OCI-LY7 (cell line): ENCODE data around the gene CD63. TPM values are rescaled to one million over a fixed set of nuclear protein-coding genes. Genes with fewer than 3 reads are reported as not detected.
A peak's percentile ranks its signal among the peaks of the same experiment; 100 is the strongest.

Source experiments
- BruUV-seq: library from RNA; stranded (reverse); fragments of 400-500 nt; replicated peaks from 2 replicates; lab custom pipeline; 2021; lab: Mats Ljungman, UMichigan
- CTCF ChIA-PET: fragments of 300-600 bp; sonication (Branson Sonifier 250); formaldehyde crosslinking; loops from one replicate; lab custom pipeline; 2022; ENCODE audit warnings: antibody characterized with exemption; ENCODE audit not compliant: unreplicated experiment; lab: Charles Lee
- POLR2A ChIA-PET: fragments of 300-600 bp; sonication (Branson Sonifier 250); formaldehyde crosslinking; loops from one replicate; lab custom pipeline; 2022; ENCODE audit warnings: antibody characterized with exemption; lab: Charles Lee
- DNase-seq: peaks from one replicate; pipeline ENCODE4 v3.0.0-alpha.2; 2015; ENCODE audit warnings: low spot score
- H2AFZ ChIP-seq: fragments of 200-600 bp; sonication (generic), shearing (Covaris generic); 2 replicates; pipeline ENCODE4 v1.6.1; 2014; ENCODE audit warnings: mild to moderate bottlenecking, antibody characterized with exemption, low read length, moderate library complexity
- H3K27ac ChIP-seq: fragments of 200-600 bp; sonication (generic); 2 replicates; pipeline ENCODE4 v1.5.1; 2014; ENCODE audit warnings: mixed run types, low read depth, mild to moderate bottlenecking, moderate library complexity, low read length, inconsistent platforms; ENCODE audit not compliant: poor library complexity, severe bottlenecking
- H3K36me3 ChIP-seq: fragments of 200-600 bp; sonication (generic); 2 replicates; pipeline ENCODE4 v1.6.1; 2014; ENCODE audit warnings: mild to moderate bottlenecking, antibody characterized with exemption, low read length, moderate library complexity, mixed read lengths; ENCODE audit not compliant: insufficient read depth
- H3K4me1 ChIP-seq: fragments of 200-600 bp; sonication (generic); 2 replicates; pipeline ENCODE4 v1.5.1; 2014; ENCODE audit warnings: mild to moderate bottlenecking, low read length; ENCODE audit not compliant: insufficient read depth, poor library complexity, severe bottlenecking
- H3K4me2 ChIP-seq: fragments of 200-600 bp; sonication (generic); 2 replicates; pipeline ENCODE4 v1.6.1; 2014; ENCODE audit warnings: mild to moderate bottlenecking, low read length
- H3K4me3 ChIP-seq: fragments of 200-600 bp; sonication (generic); 2 replicates; pipeline ENCODE4 v1.5.1; 2014; ENCODE audit warnings: mild to moderate bottlenecking, low read depth, low read length; ENCODE audit not compliant: poor library complexity, severe bottlenecking
- H3K79me2 ChIP-seq: fragments of 200-600 bp; sonication (generic); 2 replicates; pipeline ENCODE4 v1.6.1; 2016; ENCODE audit warnings: low read depth, mild to moderate bottlenecking, low read length, moderate library complexity, mixed read lengths; ENCODE audit not compliant: insufficient read depth
- H3K9me2 ChIP-seq: fragments of 200-600 bp; sonication (generic); 2 replicates; pipeline ENCODE4 v1.6.1; 2016; ENCODE audit warnings: mild to moderate bottlenecking, low read length, mixed read lengths; ENCODE audit not compliant: insufficient read depth
- H3K9me3 ChIP-seq: fragments of 200-600 bp; sonication (generic); 2 replicates; pipeline ENCODE4 v1.6.1; 2014; ENCODE audit warnings: mild to moderate bottlenecking, mixed run types, low read length, mixed read lengths
- H4K20me1 ChIP-seq: fragments of 200-600 bp; sonication (generic); 2 replicates; pipeline ENCODE4 v1.6.1; 2014; ENCODE audit warnings: mild to moderate bottlenecking, antibody characterized with exemption, low read length, moderate library complexity, mixed read lengths; ENCODE audit not compliant: insufficient read depth
- EZH2phosphoT487 ChIP-seq: fragments of 200-600 bp; sonication (generic); IDR thresholded peaks from 2 replicates; pipeline ENCODE4 v1.6.1; 2018; ENCODE audit warnings: low read depth, borderline replicate concordance, mild to moderate bottlenecking, mixed run types, antibody characterized with exemption, low read length, moderate library complexity, mixed read lengths
- intact Hi-C: fragments of 100-400 bp; cut with micrococcal nuclease; formaldehyde crosslinking; loops from one replicate; pipeline ENCODE4 v1.10.0; 2022; ENCODE audit not compliant: unreplicated experiment
- total RNA-seq, 2 experiments: library from RNA; depleted of rRNA in 1 of 2; stranded (reverse); fragments of >200 nt in 1 of 2; shearing (Covaris generic) in 1 of 2; gene quantifications; 2 replicates each; pipeline ENCODE4 v1.2.3, GENCODE V29; 2014 to 2022
- TF ChIP-seq, protein P1 (sequence below): fragments of 200-600 bp; sonication (generic); conservative IDR thresholded peaks from 2 replicates; pipeline ENCODE4 v1.5.1; 2014; ENCODE audit warnings: mild to moderate bottlenecking, antibody characterized with exemption, low read length, moderate library complexity, mixed read lengths

CD63 gene
- total RNA-seq, 2 experiments from 2014 or later: 102 to 130 TPM

DNA sequence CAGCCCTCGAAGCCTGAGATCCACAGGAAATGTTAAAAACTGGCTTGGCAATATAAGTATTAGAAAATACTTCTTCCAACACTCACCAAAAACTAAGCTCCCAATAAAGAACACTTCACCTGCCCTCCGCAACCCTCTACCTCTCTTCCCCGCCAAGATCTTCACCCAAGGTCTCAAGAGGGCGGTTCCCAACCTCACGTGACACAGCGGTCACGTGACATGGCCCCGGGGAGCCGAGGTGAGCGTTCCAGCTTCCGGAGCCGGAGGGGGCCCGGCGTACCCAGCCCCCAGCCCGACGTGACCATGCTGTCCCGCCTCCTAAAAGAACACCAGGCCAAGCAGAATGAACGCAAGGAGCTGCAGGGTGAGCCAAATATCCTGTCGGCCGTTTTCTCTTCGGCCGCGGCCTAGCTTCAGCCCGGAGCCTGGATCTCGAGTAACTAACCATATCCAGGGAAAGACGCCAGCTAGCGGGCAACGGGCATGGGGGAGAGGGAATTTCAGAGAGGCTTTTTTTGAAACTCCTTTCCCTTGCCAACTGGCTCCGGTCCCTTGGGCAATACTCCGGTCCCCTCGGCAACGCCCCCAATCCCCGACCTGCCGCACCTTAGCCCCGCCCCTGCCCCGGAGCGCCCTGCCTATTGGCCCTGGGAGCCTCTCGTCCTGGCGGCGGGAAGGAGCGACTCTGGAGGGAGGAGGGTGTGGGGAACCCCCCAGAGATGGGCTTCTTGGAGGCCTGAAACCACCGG lies 12.8 kb downstream of the CD63 start, which contains the start of gene BLOC1S1:
BLOC1S1 (plus strand) TSS at position 214 of the 749 bp plus-strand sequence; CDS start at position 220, 6 bp downstream.
- peaks cover 28% of the 10 kb centered on the region for H3K4me1 ChIP-seq
- DNase-seq: peak; percentile 97
- intact Hi-C loops: loop anchor here (1.0 to 5.0 kb wide), 2 partner anchors 13 to 44 kb away; partner anchors contain the start of gene CD63
- H3K36me3 ChIP-seq: peaks cover 24% of the 10 kb centered on the region
- peak within 1 kb of the TSS; percentile 92 for H3K4me2 ChIP-seq
- no peaks in the 10 kb centered on the region for H3K9me3 ChIP-seq
- CTCF ChIA-PET: interaction anchor here (1.0 to 1.4 kb wide), 4 partner anchors 9 to 42 kb away, joined by 3 to 8 read pairs (median 5); no protein-coding TSS in a partner anchor
- no peaks in the 10 kb centered on the region for H3K9me2 ChIP-seq
- H3K4me3 ChIP-seq: peak within 1 kb of the TSS; percentile 77
- TF ChIP-seq EZH2phosphoT487: no peak
- TF ChIP-seq, protein P1, sequence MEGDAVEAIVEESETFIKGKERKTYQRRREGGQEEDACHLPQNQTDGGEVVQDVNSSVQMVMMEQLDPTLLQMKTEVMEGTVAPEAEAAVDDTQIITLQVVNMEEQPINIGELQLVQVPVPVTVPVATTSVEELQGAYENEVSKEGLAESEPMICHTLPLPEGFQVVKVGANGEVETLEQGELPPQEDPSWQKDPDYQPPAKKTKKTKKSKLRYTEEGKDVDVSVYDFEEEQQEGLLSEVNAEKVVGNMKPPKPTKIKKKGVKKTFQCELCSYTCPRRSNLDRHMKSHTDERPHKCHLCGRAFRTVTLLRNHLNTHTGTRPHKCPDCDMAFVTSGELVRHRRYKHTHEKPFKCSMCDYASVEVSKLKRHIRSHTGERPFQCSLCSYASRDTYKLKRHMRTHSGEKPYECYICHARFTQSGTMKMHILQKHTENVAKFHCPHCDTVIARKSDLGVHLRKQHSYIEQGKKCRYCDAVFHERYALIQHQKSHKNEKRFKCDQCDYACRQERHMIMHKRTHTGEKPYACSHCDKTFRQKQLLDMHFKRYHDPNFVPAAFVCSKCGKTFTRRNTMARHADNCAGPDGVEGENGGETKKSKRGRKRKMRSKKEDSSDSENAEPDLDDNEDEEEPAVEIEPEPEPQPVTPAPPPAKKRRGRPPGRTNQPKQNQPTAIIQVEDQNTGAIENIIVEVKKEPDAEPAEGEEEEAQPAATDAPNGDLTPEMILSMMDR: no peak
- peak within 1 kb of the TSS; percentile 66 for H2AFZ ChIP-seq
- peaks cover 16% of the 10 kb centered on the region; the same call in 1 of the 2 replicates for H3K79me2 ChIP-seq
- POLR2A ChIA-PET: interaction anchor here (0.6 to 2.7 kb wide), 13 partner anchors 10 to 734 kb away, joined by 3 to 14 read pairs (median 5); partner anchors contain the start of genes CD63 and ORMDL2
- no peaks in the 10 kb centered on the region for H4K20me1 ChIP-seq
- H3K27ac ChIP-seq: peak within 1 kb of the TSS; percentile 81
- BruUV-seq: TSS peak; percentile 61

DNA sequence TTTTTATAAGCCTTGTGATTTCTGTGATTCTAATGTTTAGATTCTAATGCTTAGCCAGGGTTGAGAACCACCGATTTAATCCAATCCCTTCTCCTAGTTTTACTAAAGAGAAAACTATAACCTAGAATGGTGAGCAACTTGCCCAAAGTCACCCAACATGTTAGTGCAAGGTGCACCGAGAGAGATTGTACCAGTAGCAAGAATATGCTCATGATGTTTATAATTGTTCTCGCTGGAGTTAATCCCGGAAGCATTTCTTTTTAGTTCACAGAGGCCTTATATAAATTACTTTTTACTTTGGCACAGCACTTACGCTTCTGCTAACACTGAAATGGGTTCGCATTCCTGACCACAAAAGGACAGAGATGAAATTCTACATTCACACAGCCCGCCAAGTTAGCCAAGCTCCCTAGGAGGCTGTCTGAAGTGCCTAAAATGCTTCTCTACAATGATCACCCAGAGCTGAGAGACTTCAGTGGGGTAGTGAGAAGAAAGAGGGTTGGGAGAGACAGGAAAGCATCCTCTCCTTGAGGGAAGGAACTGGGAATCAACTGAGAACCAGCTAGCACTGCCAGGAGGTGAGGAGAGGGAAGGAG lies 13.5 kb downstream of the CD63 start:
- BruUV-seq: TSS peak; percentile 98
- H3K36me3 ChIP-seq: peaks cover 17% of the 10 kb centered on the region
- peak overlapping the region; percentile 66 for H2AFZ ChIP-seq
- intact Hi-C loops: loop anchor here (5.0 kb wide), 1 partner anchor 43 kb away; no protein-coding TSS in a partner anchor
- peak overlapping the region; percentile 81 for H3K27ac ChIP-seq
- H3K4me2 ChIP-seq: peak overlapping the region; percentile 92
- no peak for DNase-seq
- ChIA-PET POLR2A (interaction anchor here (0.7 to 2.7 kb wide), 9 partner anchors 9 to 103 kb away, joined by 3 to 14 read pairs (median 6); partner anchors contain the start of genes CD63 and ORMDL2), CTCF (interaction anchor here (1.0 to 1.4 kb wide), 4 partner anchors 9 to 42 kb away, joined by 3 to 8 read pairs (median 5); no protein-coding TSS in a partner anchor)
- no peaks in the 10 kb centered on the region for H4K20me1 ChIP-seq
- H3K4me1 ChIP-seq: peaks cover 28% of the 10 kb centered on the region
- no peaks in the 10 kb centered on the region for H3K9me3 ChIP-seq
- H3K4me3 ChIP-seq: peak overlapping the region; percentile 77
- H3K9me2 ChIP-seq: no peaks in the 10 kb centered on the region
- peaks cover 16% of the 10 kb centered on the region; the same call in 1 of the 2 replicates for H3K79me2 ChIP-seq
- TF ChIP-seq EZH2phosphoT487: no peak
- TF ChIP-seq, protein P1: no peak
